GM12801 (cell line): Measurements from ENCODE around the gene SLC17A2.

Source experiments
- TF ChIP-seq, protein P1 (sequence below): IDR thresholded peaks from one replicate; pipeline ENCODE4 v1.5.1; 2011; ENCODE audit warnings: control low read depth; ENCODE audit not compliant: insufficient read length; ENCODE audit errors: extremely low read depth

SLC17A2 gene

DNA sequence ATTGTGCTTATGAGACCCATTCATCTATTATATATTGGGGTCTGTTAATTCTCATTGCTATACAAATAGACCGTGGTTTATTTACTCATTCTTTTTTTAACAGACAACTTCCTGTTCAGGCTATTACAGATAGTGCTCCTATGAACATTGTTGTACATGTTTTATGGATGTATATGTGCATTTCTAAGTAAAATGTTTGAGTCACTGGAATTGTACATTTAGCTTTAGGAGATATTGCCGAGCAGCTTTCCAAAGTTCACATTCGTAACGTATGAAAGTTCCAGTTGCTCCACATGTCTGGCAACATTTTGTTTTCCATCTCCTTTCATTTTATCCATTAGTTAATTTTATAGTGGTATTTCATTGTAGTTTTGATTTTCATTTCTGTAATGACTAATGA, 19.1 kb downstream of the SLC17A2 start:
- TF ChIP-seq, protein P1, sequence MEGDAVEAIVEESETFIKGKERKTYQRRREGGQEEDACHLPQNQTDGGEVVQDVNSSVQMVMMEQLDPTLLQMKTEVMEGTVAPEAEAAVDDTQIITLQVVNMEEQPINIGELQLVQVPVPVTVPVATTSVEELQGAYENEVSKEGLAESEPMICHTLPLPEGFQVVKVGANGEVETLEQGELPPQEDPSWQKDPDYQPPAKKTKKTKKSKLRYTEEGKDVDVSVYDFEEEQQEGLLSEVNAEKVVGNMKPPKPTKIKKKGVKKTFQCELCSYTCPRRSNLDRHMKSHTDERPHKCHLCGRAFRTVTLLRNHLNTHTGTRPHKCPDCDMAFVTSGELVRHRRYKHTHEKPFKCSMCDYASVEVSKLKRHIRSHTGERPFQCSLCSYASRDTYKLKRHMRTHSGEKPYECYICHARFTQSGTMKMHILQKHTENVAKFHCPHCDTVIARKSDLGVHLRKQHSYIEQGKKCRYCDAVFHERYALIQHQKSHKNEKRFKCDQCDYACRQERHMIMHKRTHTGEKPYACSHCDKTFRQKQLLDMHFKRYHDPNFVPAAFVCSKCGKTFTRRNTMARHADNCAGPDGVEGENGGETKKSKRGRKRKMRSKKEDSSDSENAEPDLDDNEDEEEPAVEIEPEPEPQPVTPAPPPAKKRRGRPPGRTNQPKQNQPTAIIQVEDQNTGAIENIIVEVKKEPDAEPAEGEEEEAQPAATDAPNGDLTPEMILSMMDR, result no peak

DNA sequence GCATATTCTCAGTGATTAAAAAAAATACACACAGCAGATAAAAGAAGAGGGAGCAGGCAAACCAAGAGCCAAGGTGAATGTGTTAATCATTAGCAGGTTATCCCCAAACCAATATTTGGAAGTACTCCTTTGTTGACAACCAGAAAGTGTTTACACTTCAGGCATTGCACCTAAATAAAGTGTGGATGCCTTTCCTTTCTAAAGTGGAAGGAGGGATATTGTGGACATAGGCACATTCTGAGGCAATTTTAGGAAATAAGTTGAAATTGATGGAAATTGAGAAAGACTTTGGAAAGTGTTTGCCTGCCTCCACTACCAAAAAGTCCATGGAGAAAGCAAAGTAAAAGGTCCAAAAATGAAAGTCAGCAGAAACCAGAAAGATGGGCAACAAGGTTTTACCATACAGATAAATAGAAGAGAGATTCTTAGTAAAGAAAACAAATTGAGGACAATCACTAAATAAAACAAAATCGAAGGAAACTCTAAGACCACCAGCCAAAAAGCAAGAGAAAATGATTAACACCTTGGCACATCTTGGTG, 22.9 kb downstream of the SLC17A2 start:
- TF ChIP-seq, protein P1, result no peak

DNA sequence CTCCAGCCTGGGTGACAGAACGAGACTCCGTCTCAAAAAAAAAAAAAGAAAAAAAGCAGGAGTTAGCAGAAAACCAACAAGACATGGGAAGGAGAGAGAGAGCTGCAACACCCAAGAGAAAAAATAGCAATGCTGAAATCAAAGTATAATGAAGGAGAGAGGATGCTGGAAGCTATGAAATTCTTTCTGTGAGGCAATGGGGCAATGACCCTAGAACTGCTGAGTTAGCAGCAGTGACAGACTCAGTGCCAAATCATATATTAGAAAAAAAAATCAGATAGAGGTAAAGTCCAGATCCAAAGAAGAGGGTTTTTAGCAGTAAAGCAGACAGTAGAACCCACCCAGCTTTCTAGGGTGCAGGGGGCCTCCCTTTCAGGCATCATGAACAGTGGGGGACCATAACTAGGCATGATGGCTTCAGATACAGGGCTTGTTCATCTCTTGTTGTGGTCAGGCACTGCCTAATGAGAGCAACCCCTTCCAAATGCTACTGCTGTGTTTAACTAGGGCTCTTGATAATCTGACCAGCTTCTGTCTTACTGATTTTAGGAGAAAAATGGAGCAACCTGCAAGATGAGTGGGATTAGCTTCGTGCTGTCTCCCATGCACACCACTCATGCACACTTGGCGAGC, 26.9 kb downstream of the SLC17A2 start:
- TF ChIP-seq, protein P1, result no peak

DNA sequence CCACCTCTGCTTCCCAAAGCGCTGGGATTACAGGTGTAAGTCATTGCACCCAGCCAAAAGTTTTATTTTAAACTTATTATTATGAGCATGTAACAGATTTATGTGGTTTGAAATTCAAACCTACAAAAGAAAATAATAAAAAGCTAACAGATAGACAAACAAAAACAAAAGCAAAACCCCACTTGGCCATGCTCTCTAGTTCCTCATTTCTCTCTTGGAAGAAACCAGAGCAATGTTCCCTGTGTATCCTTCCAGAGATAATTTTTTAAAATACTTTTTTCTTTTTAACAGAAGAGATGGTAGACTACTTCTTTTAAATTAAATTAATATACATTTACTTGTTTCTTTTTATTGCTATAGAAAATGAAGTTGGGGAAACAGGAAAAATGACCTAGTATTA, 28.4 kb downstream of the SLC17A2 start:
- TF ChIP-seq, protein P1, result no peak

DNA sequence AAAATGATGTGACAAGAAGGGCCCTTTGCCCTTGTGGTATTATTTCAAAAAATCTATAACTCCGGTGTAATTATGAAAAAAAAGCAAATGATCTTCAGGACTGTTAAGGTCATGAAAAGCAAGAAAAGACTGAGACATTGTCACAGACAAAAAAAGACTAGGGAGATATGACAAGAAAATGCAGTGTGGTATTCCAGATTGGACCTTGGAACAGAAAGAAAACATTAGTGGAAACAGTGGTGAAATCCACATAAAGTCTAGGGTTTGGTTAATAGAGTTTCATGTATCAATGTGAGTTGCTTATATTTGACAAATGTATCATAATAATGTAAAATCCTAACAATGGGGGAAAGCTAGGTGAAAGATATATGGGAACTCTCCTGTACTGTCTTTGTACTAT, 29.6 kb downstream of the SLC17A2 start:
- TF ChIP-seq, protein P1, result no peak

DNA sequence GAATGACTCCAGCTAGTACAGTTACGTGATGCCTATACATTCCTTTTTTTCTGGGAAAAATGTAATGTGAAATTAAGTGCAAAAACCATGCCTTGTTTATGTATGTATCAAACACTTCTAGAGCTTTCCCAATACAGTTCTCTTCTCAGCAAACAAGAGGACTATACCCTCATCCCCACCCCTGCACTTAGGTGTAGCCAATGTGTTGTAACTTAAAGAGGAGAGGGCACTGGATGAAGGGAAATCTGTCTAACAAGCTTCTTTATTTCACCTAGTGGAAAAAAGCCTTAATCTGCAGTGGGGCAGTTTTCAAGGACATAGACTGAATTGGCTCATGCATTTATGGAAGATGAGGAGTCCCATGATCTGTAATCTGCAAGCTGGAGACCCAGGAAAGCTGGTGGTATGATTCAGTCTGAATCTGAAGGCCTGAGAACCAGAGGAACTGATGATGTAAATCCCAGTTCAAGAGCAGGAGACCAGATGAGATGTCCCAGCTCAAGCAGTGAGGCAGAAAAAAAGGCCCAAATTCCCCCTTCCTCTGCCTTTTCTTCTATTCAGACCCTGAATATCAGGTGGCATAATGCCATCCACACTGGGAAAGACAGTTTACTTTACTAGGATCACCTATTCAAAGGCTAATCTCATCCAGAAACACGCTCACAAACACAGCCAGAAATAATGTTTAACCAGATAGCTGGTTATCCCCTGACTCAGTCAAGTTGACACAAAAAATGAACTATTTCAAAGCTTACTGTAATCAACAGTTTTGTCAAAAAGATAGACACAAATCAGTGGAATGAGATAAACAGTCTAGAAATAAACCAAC, 30.7 kb downstream of the SLC17A2 start:
- TF ChIP-seq, protein P1, result no peak

DNA sequence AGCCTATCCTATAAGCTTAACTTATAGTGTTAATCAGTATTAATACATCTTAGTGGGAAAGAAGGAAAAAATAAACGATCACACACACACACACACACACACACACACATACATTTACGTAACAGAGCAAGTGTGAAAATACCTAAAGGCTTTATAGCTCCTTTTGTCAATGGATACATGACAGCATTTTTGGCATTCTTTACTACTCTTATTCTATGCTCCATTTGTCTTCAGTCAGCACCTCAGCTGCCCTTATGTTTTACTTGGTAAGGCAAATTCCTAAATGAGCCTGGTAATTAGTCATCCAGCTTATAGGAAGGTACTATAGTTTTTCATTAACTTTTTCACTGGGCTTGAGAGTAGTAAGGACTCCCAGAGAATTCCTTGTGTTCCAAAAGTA, 31.4 kb downstream of the SLC17A2 start:
- TF ChIP-seq, protein P1, result no peak
